Caco-2 (cell line): ENCODE results near the gene SNRNP35. TPM values are rescaled to one million over a fixed set of nuclear protein-coding genes. Genes with fewer than 3 reads are reported as not detected.
"Not testable (repeated sequence)": the region's sequence is repeated elsewhere in the genome, so short reads cannot be mapped to it uniquely, and the experiment has no call there.

Experiments used
- BruUV-seq: library from RNA; stranded (reverse); fragments of 400-500 nt; replicated peaks from 2 replicates; lab custom pipeline; 2021; lab: Mats Ljungman, UMichigan
- CTCF ChIA-PET: fragments of 300-600 bp; sonication (Branson Sonifier 250); formaldehyde crosslinking; loops from one replicate; lab custom pipeline; 2022; ENCODE audit warnings: antibody characterized with exemption; lab: Charles Lee
- POLR2A ChIA-PET: fragments of 300-600 bp; sonication (Branson Sonifier 250); formaldehyde crosslinking; loops from one replicate; lab custom pipeline; 2022; ENCODE audit warnings: antibody characterized with exemption; lab: Charles Lee
- DNase-seq, 2 experiments: peaks; one replicate each; pipeline versions ENCODE4 v3.0.0 to v3.0.0-alpha.2; 2020 to 2022
- H3K27me3 ChIP-seq: replicated peaks from 2 replicates; pipeline ENCODE4 v1.6.0; 2011; ENCODE audit warnings: low read length; ENCODE audit not compliant: control insufficient read depth, insufficient read depth
- H3K36me3 ChIP-seq: 2 replicates; pipeline ENCODE4 v1.5.1; 2011; ENCODE audit warnings: low read length; ENCODE audit not compliant: control insufficient read depth, insufficient read depth
- H3K4me1 ChIP-seq: fragments of 250-450 bp; sonication (Bioruptor Pico); 2 replicates; pipeline ENCODE4 v1.5.1; 2020; ENCODE audit warnings: mild to moderate bottlenecking
- H3K4me3 ChIP-seq: 2 replicates; pipeline ENCODE4 v1.5.1; 2011; ENCODE audit warnings: low read depth, mild to moderate bottlenecking, control low read depth, low read length
- H3K9me3 ChIP-seq: fragments of 250-450 bp; sonication (Bioruptor Pico); 2 replicates; pipeline ENCODE4 v1.5.1; 2020; ENCODE audit warnings: mild to moderate bottlenecking, moderate library complexity
- H3K27ac Mint-ChIP-seq: one replicate; pipeline ENCODE4 v1.8.0; 2022; ENCODE audit warnings: mixed read lengths; ENCODE audit not compliant: unreplicated experiment
- H3K27me3 Mint-ChIP-seq: one replicate; pipeline ENCODE4 v1.8.0; 2022; ENCODE audit warnings: mixed read lengths; ENCODE audit not compliant: insufficient read depth, unreplicated experiment
- H3K36me3 Mint-ChIP-seq: one replicate; pipeline ENCODE4 v1.8.0; 2022; ENCODE audit warnings: mild to moderate bottlenecking, mixed read lengths; ENCODE audit not compliant: insufficient read depth, unreplicated experiment
- H3K4me1 Mint-ChIP-seq: one replicate; pipeline ENCODE4 v1.8.0; 2022; ENCODE audit warnings: low read depth, mixed read lengths; ENCODE audit not compliant: unreplicated experiment
- H3K4me3 Mint-ChIP-seq: one replicate; pipeline ENCODE4 v1.8.0; 2022; ENCODE audit warnings: mild to moderate bottlenecking, moderate library complexity, mixed read lengths; ENCODE audit not compliant: unreplicated experiment
- H3K9me3 Mint-ChIP-seq: one replicate; pipeline ENCODE4 v1.8.0; 2022; ENCODE audit warnings: mixed read lengths; ENCODE audit not compliant: unreplicated experiment
- intact Hi-C: fragments of 100-400 bp; cut with micrococcal nuclease; formaldehyde crosslinking; loops from one replicate; pipeline ENCODE4 v1.10.0; 2022; ENCODE audit not compliant: unreplicated experiment
- total RNA-seq: library from RNA; stranded (reverse); gene quantifications from 2 replicates; pipeline ENCODE4 v1.2.3, GENCODE V29; 2022
- TF ChIP-seq, protein P1 (sequence below), 2 experiments: fragments of 200-600 bp in 1 of 2; IDR thresholded peaks; 1 replicate in 1 of 2; 2 replicates in 1 of 2; pipeline versions ENCODE4 v1.5.1 to v1.8.0; 2011 to 2022; ENCODE audit warnings: antibody characterized with exemption in 1 of 2, control low read depth in 1 of 2, inconsistent platforms in 1 of 2, low read depth in 1 of 2, low read length in 1 of 2, mild to moderate bottlenecking in 1 of 2, moderate library complexity in 1 of 2; ENCODE audit not compliant: insufficient read depth in 1 of 2, severe bottlenecking in 1 of 2, unreplicated experiment in 1 of 2

SNRNP35 gene
- total RNA-seq, 1 experiment from 2014 or later: 22.0 TPM

DNA sequence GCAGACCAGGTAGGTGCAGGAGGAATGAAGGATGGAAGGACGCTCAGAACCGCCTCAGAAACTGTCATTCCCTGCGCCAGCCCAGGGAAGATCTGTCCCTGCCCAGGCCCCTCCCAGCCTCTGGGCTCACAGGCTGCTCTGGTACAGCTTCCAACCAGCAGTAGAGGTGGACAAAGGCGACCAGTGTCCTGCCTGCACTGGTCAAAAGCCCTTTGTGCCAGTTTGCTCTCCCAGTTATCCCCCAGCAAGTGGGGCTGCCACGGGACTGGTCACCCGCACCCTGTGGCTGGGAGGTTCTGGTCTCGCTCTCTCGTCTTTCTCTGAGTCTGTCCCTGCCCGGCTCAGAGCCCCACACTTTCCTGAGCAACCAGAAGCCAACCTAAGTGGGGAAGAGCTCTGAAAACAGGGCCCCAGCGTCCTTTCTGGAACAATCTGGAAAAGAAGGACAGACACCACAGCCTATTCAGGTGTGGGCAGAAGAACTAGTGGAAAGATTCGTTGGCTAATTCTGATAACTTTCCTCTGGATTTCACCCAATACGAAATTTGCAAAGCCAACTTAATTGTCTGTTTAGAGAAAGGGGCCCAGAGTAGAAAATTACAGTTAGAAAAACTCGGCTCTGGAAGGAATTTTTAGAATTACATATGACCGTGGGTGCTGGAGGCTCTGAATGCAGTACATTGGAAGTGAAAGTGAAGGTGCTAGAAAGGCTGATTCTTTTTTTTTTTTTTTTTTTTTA lies 21.7 kb downstream of the SNRNP35 start:
- Mint-ChIP-seq H3K27me3 (no peaks in the 10 kb centered on the region), H3K27ac (no peak overlapping the region), H3K36me3 (peaks cover 40% of the 10 kb centered on the region), H3K4me3 (no peak overlapping the region), H3K9me3 (no peaks in the 10 kb centered on the region), H3K4me1 (peaks cover 9% of the 10 kb centered on the region)
- no peak for DNase-seq
- TF ChIP-seq, protein P1, sequence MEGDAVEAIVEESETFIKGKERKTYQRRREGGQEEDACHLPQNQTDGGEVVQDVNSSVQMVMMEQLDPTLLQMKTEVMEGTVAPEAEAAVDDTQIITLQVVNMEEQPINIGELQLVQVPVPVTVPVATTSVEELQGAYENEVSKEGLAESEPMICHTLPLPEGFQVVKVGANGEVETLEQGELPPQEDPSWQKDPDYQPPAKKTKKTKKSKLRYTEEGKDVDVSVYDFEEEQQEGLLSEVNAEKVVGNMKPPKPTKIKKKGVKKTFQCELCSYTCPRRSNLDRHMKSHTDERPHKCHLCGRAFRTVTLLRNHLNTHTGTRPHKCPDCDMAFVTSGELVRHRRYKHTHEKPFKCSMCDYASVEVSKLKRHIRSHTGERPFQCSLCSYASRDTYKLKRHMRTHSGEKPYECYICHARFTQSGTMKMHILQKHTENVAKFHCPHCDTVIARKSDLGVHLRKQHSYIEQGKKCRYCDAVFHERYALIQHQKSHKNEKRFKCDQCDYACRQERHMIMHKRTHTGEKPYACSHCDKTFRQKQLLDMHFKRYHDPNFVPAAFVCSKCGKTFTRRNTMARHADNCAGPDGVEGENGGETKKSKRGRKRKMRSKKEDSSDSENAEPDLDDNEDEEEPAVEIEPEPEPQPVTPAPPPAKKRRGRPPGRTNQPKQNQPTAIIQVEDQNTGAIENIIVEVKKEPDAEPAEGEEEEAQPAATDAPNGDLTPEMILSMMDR (IDR thresholded peaks at IDR 0.05; ENCODE audit: insufficient read depth in 1 of 2, low read depth in 1 of 2, low read length in 1 of 2, severe bottlenecking in 1 of 2, unreplicated experiment in 1 of 2): no peak
- POLR2A ChIA-PET: interaction anchor here (0.5 kb wide), 1 partner anchor 18 kb away, joined by 3 read pairs; no protein-coding TSS in a partner anchor
- intact Hi-C loops: no loop called here
- no peaks in the 10 kb centered on the region for H3K9me3 ChIP-seq
- no peaks in the 10 kb centered on the region for H3K27me3 ChIP-seq
- H3K36me3 ChIP-seq: no peaks in the 10 kb centered on the region
- no peak overlapping the region for H3K4me3 ChIP-seq
- BruUV-seq: no TSS peak
- CTCF ChIA-PET: no interaction called here
- H3K4me1 ChIP-seq: no peaks in the 10 kb centered on the region

DNA sequence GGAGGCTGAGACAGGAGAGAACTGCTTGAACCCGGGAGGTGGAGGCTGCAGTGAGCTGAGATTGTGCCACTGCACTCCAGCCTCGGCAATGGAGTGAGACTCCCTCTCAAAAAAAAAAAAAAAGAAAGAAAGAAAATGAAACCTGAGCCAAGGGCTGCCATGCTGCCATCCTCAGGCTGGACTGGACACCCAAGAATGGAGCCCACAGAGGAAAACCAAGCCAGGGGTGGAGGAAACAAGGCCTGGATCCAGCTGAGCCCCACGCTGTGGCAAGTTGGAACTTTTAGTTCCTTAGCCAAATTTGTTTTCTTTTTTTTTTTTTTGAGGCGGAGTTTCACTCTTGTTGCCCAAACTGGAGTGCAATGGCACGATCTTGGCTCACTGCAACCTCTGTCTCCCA lies 23.3 kb downstream of the SNRNP35 start:
- H3K27me3 Mint-ChIP-seq, H3K4me1 ChIP-seq, CTCF ChIA-PET, H3K4me3 ChIP-seq, H3K4me3 Mint-ChIP-seq, H3K4me1 Mint-ChIP-seq, DNase-seq, H3K27me3 ChIP-seq, BruUV-seq, H3K36me3 ChIP-seq, H3K9me3 ChIP-seq, H3K27ac Mint-ChIP-seq, H3K9me3 Mint-ChIP-seq, POLR2A ChIA-PET, intact Hi-C loops: not testable (repeated sequence)
- peaks cover 32% of the 10 kb centered on the region for H3K36me3 Mint-ChIP-seq

DNA sequence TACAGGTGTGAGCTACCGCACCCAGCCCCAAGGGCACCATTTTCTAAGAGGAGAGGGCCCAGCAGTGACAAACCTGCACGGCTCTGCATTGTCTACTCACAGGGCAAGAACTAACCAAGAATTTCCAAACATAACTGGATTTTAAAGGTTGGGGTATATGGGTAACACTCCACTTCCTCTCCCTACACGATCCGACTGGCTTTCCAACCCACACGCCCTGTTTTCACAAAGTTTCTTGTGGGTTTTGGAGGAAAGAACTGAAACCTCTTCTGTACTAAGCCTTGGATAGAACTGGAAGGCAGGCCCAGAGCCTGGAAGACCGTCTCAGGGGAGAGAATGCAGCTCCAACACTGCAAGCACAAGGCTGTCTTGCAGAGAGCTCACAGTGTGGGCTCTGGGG lies 24.9 kb downstream of the SNRNP35 start:
- DNase-seq: no peak
- intact Hi-C loops: no loop called here
- H3K27me3 Mint-ChIP-seq: no peaks in the 10 kb centered on the region
- H3K27me3 ChIP-seq: no peaks in the 10 kb centered on the region
- no peak overlapping the region for H3K27ac Mint-ChIP-seq
- peaks cover 37% of the 10 kb centered on the region for H3K36me3 Mint-ChIP-seq
- no peak overlapping the region for H3K4me3 Mint-ChIP-seq
- H3K9me3 Mint-ChIP-seq: no peaks in the 10 kb centered on the region
- H3K4me1 ChIP-seq: no peaks in the 10 kb centered on the region
- CTCF ChIA-PET: interaction anchor here (0.5 kb wide), 1 partner anchor 45 kb away, joined by 3 read pairs; no protein-coding TSS in a partner anchor
- no TSS peak for BruUV-seq
- H3K36me3 ChIP-seq: no peaks in the 10 kb centered on the region
- POLR2A ChIA-PET: no interaction called here
- TF ChIP-seq, protein P1 (IDR thresholded peaks at IDR 0.05; ENCODE audit: insufficient read depth in 1 of 2, low read depth in 1 of 2, low read length in 1 of 2, severe bottlenecking in 1 of 2, unreplicated experiment in 1 of 2): no peak
- H3K4me3 ChIP-seq: no peak overlapping the region
- peaks cover 3% of the 10 kb centered on the region for H3K4me1 Mint-ChIP-seq
- no peaks in the 10 kb centered on the region for H3K9me3 ChIP-seq
